Loucy (cell line): ENCODE results near the gene LGALS9.
A peak's percentile ranks its signal among the peaks of the same experiment; 100 is the strongest.

ENCODE experiments used
- H2AFZ ChIP-seq: fragments of 200-600 bp; sonication (generic); 2 replicates; pipeline ENCODE4 v1.6.0; 2016; ENCODE audit warnings: antibody characterized with exemption, mild to moderate bottlenecking, low read length, moderate library complexity
- H3F3A ChIP-seq: fragments of 200-600 bp; 2 replicates; pipeline ENCODE4 v1.6.0; 2016; ENCODE audit warnings: antibody characterized with exemption, low read depth, mild to moderate bottlenecking
- H3K27me3 ChIP-seq: fragments of 200-600 bp; sonication (generic); 2 replicates; pipeline ENCODE4 v1.6.1; 2014; ENCODE audit warnings: low read length, mild to moderate bottlenecking; ENCODE audit not compliant: insufficient read depth, poor library complexity, severe bottlenecking
- H3K36me3 ChIP-seq: fragments of 200-600 bp; sonication (generic); 2 replicates; pipeline ENCODE4 v1.6.1; 2016; ENCODE audit warnings: low read length; ENCODE audit not compliant: insufficient read depth
- H3K4me1 ChIP-seq: fragments of 200-600 bp; sonication (generic); 2 replicates; pipeline ENCODE4 v1.5.1; 2014; ENCODE audit warnings: low read length, mild to moderate bottlenecking; ENCODE audit not compliant: insufficient read depth, poor library complexity, severe bottlenecking
- H3K4me2 ChIP-seq: fragments of 200-600 bp; sonication (generic); 2 replicates; pipeline ENCODE4 v1.6.0; 2014; ENCODE audit warnings: antibody characterized with exemption, low read length, low read depth, mild to moderate bottlenecking; ENCODE audit not compliant: poor library complexity, severe bottlenecking
- H3K4me3 ChIP-seq: fragments of 200-600 bp; sonication (generic); 2 replicates; pipeline ENCODE4 v1.5.1; 2014; ENCODE audit warnings: low read length, mild to moderate bottlenecking, mixed read lengths; ENCODE audit not compliant: poor library complexity, severe bottlenecking
- H3K79me2 ChIP-seq: fragments of 200-600 bp; sonication (generic); 2 replicates; pipeline ENCODE4 v1.6.1; 2014; ENCODE audit warnings: low read length; ENCODE audit not compliant: insufficient read depth
- H3K9ac ChIP-seq: fragments of 200-600 bp; sonication (generic); 2 replicates; pipeline ENCODE4 v1.6.0; 2014; ENCODE audit warnings: mild to moderate bottlenecking, low read depth, low read length, moderate library complexity; ENCODE audit not compliant: poor library complexity, severe bottlenecking
- H3K9me2 ChIP-seq: fragments of 200-600 bp; sonication (generic); replicated peaks from 2 replicates; pipeline ENCODE4 v1.6.1; 2016; ENCODE audit warnings: low read depth, low read length, mixed read lengths
- H3K9me3 ChIP-seq: fragments of 200-600 bp; sonication (generic); 2 replicates; pipeline ENCODE4 v1.6.1; 2014; ENCODE audit warnings: mild to moderate bottlenecking, antibody characterized with exemption, low read length, low read depth; ENCODE audit not compliant: insufficient read depth
- H4K20me1 ChIP-seq: fragments of 200-600 bp; sonication (generic); 2 replicates; pipeline ENCODE4 v1.6.0; 2014; ENCODE audit warnings: antibody characterized with exemption, low read length, mild to moderate bottlenecking; ENCODE audit not compliant: insufficient read depth, poor library complexity, severe bottlenecking
- EZH2phosphoT487 ChIP-seq: fragments of 200-600 bp; IDR thresholded peaks from 2 replicates; pipeline ENCODE4 v1.6.1; 2018; ENCODE audit warnings: antibody characterized with exemption, mild to moderate bottlenecking, moderate library complexity, borderline replicate concordance
- TF ChIP-seq, protein P1 (sequence below): fragments of 200-600 bp; sonication (generic); conservative IDR thresholded peaks from 2 replicates; pipeline ENCODE4 v1.5.1; 2014; ENCODE audit warnings: mild to moderate bottlenecking, antibody characterized with exemption, low read length

Gene LGALS9

DNA sequence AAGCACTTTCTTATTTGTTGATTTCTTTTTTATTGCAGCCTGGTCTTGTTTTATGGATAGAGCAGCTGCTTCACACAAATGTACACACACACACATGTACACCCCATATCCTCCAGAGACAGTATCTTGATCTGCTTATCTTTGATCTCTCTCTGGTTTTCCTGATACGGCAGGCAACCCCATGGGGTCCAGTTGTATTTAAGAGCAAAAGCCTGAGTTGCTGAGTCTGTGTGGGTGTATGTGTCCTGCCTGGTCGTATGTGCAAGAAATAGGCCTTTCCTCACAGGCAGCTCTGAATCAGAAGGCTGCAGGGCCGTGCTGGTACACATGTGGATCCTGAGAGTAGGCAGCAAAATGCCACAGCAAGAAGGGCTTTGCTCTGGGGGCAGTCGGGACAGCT is 14.6 kb upstream of the LGALS9 start:
- Histone ChIP-seq H3K9me2 (no peaks in the 10 kb centered on the region), H3K9me3 (no peaks in the 10 kb centered on the region), H3K4me1 (peaks cover 36% of the 10 kb centered on the region), H3K79me2 (no peaks in the 10 kb centered on the region), H2AFZ (no peak overlapping the region), H3K4me3 (peak overlapping the region; percentile 14), H3F3A (peaks cover 13% of the 10 kb centered on the region), H3K4me2 (peak overlapping the region; percentile 53), H4K20me1 (no peaks in the 10 kb centered on the region), H3K27me3 (no peaks in the 10 kb centered on the region), H3K36me3 (peaks cover 37% of the 10 kb centered on the region; the same call in 1 of the 2 replicates), H3K9ac (peak overlapping the region; percentile 44)
- no peak for TF ChIP-seq EZH2phosphoT487
- TF ChIP-seq, protein P1, sequence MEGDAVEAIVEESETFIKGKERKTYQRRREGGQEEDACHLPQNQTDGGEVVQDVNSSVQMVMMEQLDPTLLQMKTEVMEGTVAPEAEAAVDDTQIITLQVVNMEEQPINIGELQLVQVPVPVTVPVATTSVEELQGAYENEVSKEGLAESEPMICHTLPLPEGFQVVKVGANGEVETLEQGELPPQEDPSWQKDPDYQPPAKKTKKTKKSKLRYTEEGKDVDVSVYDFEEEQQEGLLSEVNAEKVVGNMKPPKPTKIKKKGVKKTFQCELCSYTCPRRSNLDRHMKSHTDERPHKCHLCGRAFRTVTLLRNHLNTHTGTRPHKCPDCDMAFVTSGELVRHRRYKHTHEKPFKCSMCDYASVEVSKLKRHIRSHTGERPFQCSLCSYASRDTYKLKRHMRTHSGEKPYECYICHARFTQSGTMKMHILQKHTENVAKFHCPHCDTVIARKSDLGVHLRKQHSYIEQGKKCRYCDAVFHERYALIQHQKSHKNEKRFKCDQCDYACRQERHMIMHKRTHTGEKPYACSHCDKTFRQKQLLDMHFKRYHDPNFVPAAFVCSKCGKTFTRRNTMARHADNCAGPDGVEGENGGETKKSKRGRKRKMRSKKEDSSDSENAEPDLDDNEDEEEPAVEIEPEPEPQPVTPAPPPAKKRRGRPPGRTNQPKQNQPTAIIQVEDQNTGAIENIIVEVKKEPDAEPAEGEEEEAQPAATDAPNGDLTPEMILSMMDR: no peak

DNA sequence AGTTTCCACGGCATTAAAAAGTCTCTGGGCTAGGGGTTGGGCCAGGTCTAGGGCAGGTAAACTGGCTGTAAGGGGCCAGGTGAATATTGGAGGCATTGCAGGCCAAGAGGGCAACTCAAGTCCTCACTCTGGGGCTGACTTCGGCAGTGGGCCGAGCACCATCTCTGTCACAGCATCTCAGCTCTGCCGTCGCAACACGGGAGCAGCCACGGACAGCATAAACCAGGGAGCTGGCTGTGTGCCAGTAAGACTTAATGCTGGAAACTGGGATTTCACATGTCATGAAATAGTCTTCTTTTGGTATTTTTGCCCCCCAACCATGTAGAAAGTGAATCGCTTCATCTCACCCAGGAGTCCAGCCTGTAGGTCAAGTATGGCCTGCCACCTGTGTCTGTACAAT is 12.6 kb upstream of the LGALS9 start:
- Histone ChIP-seq H3F3A (peaks cover 13% of the 10 kb centered on the region), H4K20me1 (no peaks in the 10 kb centered on the region), H2AFZ (no peak overlapping the region), H3K4me3 (no peak overlapping the region), H3K36me3 (peaks cover 55% of the 10 kb centered on the region; the same call in 1 of the 2 replicates), H3K9me3 (no peaks in the 10 kb centered on the region), H3K27me3 (no peaks in the 10 kb centered on the region), H3K79me2 (no peaks in the 10 kb centered on the region), H3K9ac (no peak overlapping the region), H3K4me1 (peaks cover 36% of the 10 kb centered on the region), H3K9me2 (no peaks in the 10 kb centered on the region), H3K4me2 (no peak overlapping the region)
- TF ChIP-seq EZH2phosphoT487: no peak
- TF ChIP-seq, protein P1: no peak

DNA sequence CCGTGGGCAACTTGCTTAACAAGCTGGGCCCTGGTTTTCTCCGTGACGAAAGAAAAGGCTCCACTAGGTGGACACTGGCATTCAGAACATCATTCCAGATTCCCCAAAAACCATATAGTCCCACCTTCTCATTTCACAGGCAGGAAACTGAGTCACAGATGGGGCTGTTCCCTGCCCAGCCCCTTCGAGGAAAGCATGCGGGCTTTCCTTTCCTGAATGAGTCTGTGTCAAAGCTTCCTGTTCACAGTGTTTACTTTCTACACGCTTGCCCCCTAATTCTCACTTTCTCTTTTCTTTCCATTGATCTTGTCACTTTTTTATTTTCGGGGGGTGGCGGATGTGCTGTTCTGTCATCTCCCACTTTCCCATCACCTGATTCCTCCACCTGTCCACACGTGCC is 10.3 kb upstream of the LGALS9 start:
- no peak for TF ChIP-seq EZH2phosphoT487
- TF ChIP-seq, protein P1: no peak
- H3K9ac ChIP-seq: no peak overlapping the region

More for the DNA sequence above, 10.3 kb upstream of the LGALS9 start:
- Histone ChIP-seq H3K4me3 (no peak overlapping the region), H4K20me1 (no peaks in the 10 kb centered on the region), H3F3A (peaks cover 11% of the 10 kb centered on the region), H2AFZ (no peak overlapping the region), H3K36me3 (peaks cover 54% of the 10 kb centered on the region; the same call in 1 of the 2 replicates), H3K4me2 (no peak overlapping the region), H3K4me1 (peaks cover 17% of the 10 kb centered on the region), H3K27me3 (no peaks in the 10 kb centered on the region), H3K9me2 (no peaks in the 10 kb centered on the region), H3K79me2 (no peaks in the 10 kb centered on the region), H3K9me3 (no peaks in the 10 kb centered on the region)
